Measurements from ENCODE around the gene DCST2.

The DCST2 gene

GRCh38 chr1:155043301-155043702 is 9.7 kb upstream of the DCST2 start:
- Histone ChIP-seq H3K4me1 (ENCODE audit: control insufficient read depth, low read depth, low read length) (peaks cover 7% of the 10 kb centered on the region), H3K36me3 (ENCODE audit: control insufficient read depth, low read depth, low read length) (no peaks in the 10 kb centered on the region)

GRCh38 chr1:155042789-155043188 is 9.2 kb upstream of the DCST2 start:
- Histone ChIP-seq H3K4me1 (ENCODE audit: control insufficient read depth, low read depth, low read length) (peaks cover 7% of the 10 kb centered on the region), H3K9me3 (ENCODE audit: control insufficient read depth, low read depth, low read length) (no peaks in the 10 kb centered on the region), H3K9ac (ENCODE audit: low read length) (no peak overlapping the region), H3K4me3 (ENCODE audit: low read length) (no peak overlapping the region), H3K27me3 (ENCODE audit: control insufficient read depth, insufficient read depth, low read length) (no peaks in the 10 kb centered on the region), H3K27ac (ENCODE audit: low read length) (no peak overlapping the region), H3K36me3 (ENCODE audit: control insufficient read depth, low read depth, low read length) (no peaks in the 10 kb centered on the region)

More at GRCh38 chr1:155043301-155043702, 9.7 kb upstream of the DCST2 start:
- H3K9ac ChIP-seq (ENCODE audit: low read length), result no peak overlapping the region
- no peaks in the 10 kb centered on the region for H3K9me3 ChIP-seq (ENCODE audit: control insufficient read depth, low read depth, low read length)
- no peaks in the 10 kb centered on the region for H3K27me3 ChIP-seq (ENCODE audit: control insufficient read depth, insufficient read depth, low read length)
- H3K27ac ChIP-seq (ENCODE audit: low read length), result no peak overlapping the region
- H3K4me3 ChIP-seq (ENCODE audit: low read length), result no peak overlapping the region

GRCh38 chr1:155040358-155041093 is 6.9 kb upstream of the DCST2 start:
- H3K4me1 ChIP-seq (ENCODE audit: control insufficient read depth, low read depth, low read length), result peaks cover 7% of the 10 kb centered on the region

GRCh38 chr1:155039308-155039669 is 5.7 kb upstream of the DCST2 start:
- Histone ChIP-seq H3K9ac (ENCODE audit: low read length) (no peak overlapping the region), H3K4me1 (ENCODE audit: control insufficient read depth, low read depth, low read length) (no peaks in the 10 kb centered on the region), H3K36me3 (ENCODE audit: control insufficient read depth, low read depth, low read length) (no peaks in the 10 kb centered on the region), H3K27ac (ENCODE audit: low read length) (no peak overlapping the region), H3K9me3 (ENCODE audit: control insufficient read depth, low read depth, low read length) (no peaks in the 10 kb centered on the region), H3K4me3 (ENCODE audit: low read length) (no peak overlapping the region), H3K27me3 (ENCODE audit: control insufficient read depth, insufficient read depth, low read length) (no peaks in the 10 kb centered on the region)

More at GRCh38 chr1:155040358-155041093, 6.9 kb upstream of the DCST2 start:
- Histone ChIP-seq H3K9ac (ENCODE audit: low read length) (no peak overlapping the region), H3K9me3 (ENCODE audit: control insufficient read depth, low read depth, low read length) (no peaks in the 10 kb centered on the region), H3K36me3 (ENCODE audit: control insufficient read depth, low read depth, low read length) (no peaks in the 10 kb centered on the region), H3K27me3 (ENCODE audit: control insufficient read depth, insufficient read depth, low read length) (no peaks in the 10 kb centered on the region), H3K27ac (ENCODE audit: low read length) (no peak overlapping the region), H3K4me3 (ENCODE audit: low read length) (no peak overlapping the region)

- Histone ChIP-seq H3K27me3 (ENCODE audit: control insufficient read depth, insufficient read depth, low read length) (no peaks in the 10 kb centered on the region), H3K9me3 (ENCODE audit: control insufficient read depth, low read depth, low read length) (no peaks in the 10 kb centered on the region), H3K36me3 (ENCODE audit: control insufficient read depth, low read depth, low read length) (no peaks in the 10 kb centered on the region), H3K4me3 (ENCODE audit: low read length) (no peak overlapping the region), H3K9ac (ENCODE audit: low read length) (no peak overlapping the region), H3K27ac (ENCODE audit: low read length) (no peak overlapping the region), H3K4me1 (ENCODE audit: control insufficient read depth, low read depth, low read length) (no peaks in the 10 kb centered on the region)
These were observed 5.2 kb upstream of the DCST2 start for GRCh38 chr1:155038602-155039307.

- Histone ChIP-seq H3K9me3 (ENCODE audit: control insufficient read depth, low read depth, low read length) (no peaks in the 10 kb centered on the region), H3K4me3 (ENCODE audit: low read length) (no peak overlapping the region), H3K27me3 (ENCODE audit: control insufficient read depth, insufficient read depth, low read length) (no peaks in the 10 kb centered on the region), H3K36me3 (ENCODE audit: control insufficient read depth, low read depth, low read length) (no peaks in the 10 kb centered on the region), H3K27ac (ENCODE audit: low read length) (no peak overlapping the region), H3K4me1 (ENCODE audit: control insufficient read depth, low read depth, low read length) (no peaks in the 10 kb centered on the region), H3K9ac (ENCODE audit: low read length) (no peak overlapping the region)
These were observed 4.4 kb upstream of the DCST2 start for GRCh38 chr1:155037851-155038441.

GRCh38 chr1:155037043-155037442 is 3.5 kb upstream of the DCST2 start:
- no peaks in the 10 kb centered on the region for H3K36me3 ChIP-seq (ENCODE audit: control insufficient read depth, low read depth, low read length)
- no peak overlapping the region for H3K27ac ChIP-seq (ENCODE audit: low read length)
- no peak overlapping the region for H3K4me3 ChIP-seq (ENCODE audit: low read length)
- no peaks in the 10 kb centered on the region for H3K4me1 ChIP-seq (ENCODE audit: control insufficient read depth, low read depth, low read length)
- H3K9ac ChIP-seq (ENCODE audit: low read length), result no peak overlapping the region
- H3K27me3 ChIP-seq (ENCODE audit: control insufficient read depth, insufficient read depth, low read length), result no peaks in the 10 kb centered on the region
- no peaks in the 10 kb centered on the region for H3K9me3 ChIP-seq (ENCODE audit: control insufficient read depth, low read depth, low read length)

GRCh38 chr1:155035936-155036335 is 2.4 kb upstream of the DCST2 start:
- H3K4me1 ChIP-seq (ENCODE audit: control insufficient read depth, low read depth, low read length), result no peaks in the 10 kb centered on the region
- no peaks in the 10 kb centered on the region for H3K36me3 ChIP-seq (ENCODE audit: control insufficient read depth, low read depth, low read length)
- no peak overlapping the region for H3K4me3 ChIP-seq (ENCODE audit: low read length)
- no peak overlapping the region for H3K9ac ChIP-seq (ENCODE audit: low read length)
- H3K27ac ChIP-seq (ENCODE audit: low read length), result no peak overlapping the region
- no peaks in the 10 kb centered on the region for H3K27me3 ChIP-seq (ENCODE audit: control insufficient read depth, insufficient read depth, low read length)
- H3K9me3 ChIP-seq (ENCODE audit: control insufficient read depth, low read depth, low read length), result no peaks in the 10 kb centered on the region

- H3K9me3 ChIP-seq (ENCODE audit: control insufficient read depth, low read depth, low read length), result no peaks in the 10 kb centered on the region
- H3K4me1 ChIP-seq (ENCODE audit: control insufficient read depth, low read depth, low read length), result no peaks in the 10 kb centered on the region
- no peaks in the 10 kb centered on the region for H3K36me3 ChIP-seq (ENCODE audit: control insufficient read depth, low read depth, low read length)
- no peak overlapping the region for H3K9ac ChIP-seq (ENCODE audit: low read length)
- H3K4me3 ChIP-seq (ENCODE audit: low read length), result no peak overlapping the region
- no peaks in the 10 kb centered on the region for H3K27me3 ChIP-seq (ENCODE audit: control insufficient read depth, insufficient read depth, low read length)
- no peak overlapping the region for H3K27ac ChIP-seq (ENCODE audit: low read length)
These were observed 982 bp upstream of the DCST2 start for GRCh38 chr1:155034318-155035208.

GRCh38 chr1:155032886-155033285 is 695 bp downstream of the DCST2 start:
- H3K4me1 ChIP-seq (ENCODE audit: control insufficient read depth, low read depth, low read length), result no peaks in the 10 kb centered on the region
- no peaks in the 10 kb centered on the region for H3K36me3 ChIP-seq (ENCODE audit: control insufficient read depth, low read depth, low read length)
- H3K27ac ChIP-seq (ENCODE audit: low read length), result no peak overlapping the region
- H3K9me3 ChIP-seq (ENCODE audit: control insufficient read depth, low read depth, low read length), result no peaks in the 10 kb centered on the region
- H3K27me3 ChIP-seq (ENCODE audit: control insufficient read depth, insufficient read depth, low read length), result no peaks in the 10 kb centered on the region
- no peak overlapping the region for H3K4me3 ChIP-seq (ENCODE audit: low read length)
- H3K9ac ChIP-seq (ENCODE audit: low read length), result no peak overlapping the region

- H3K27ac ChIP-seq (ENCODE audit: low read length), result no peak overlapping the region
- no peak overlapping the region for H3K9ac ChIP-seq (ENCODE audit: low read length)
- no peaks in the 10 kb centered on the region for H3K27me3 ChIP-seq (ENCODE audit: control insufficient read depth, insufficient read depth, low read length)
- no peaks in the 10 kb centered on the region for H3K4me1 ChIP-seq (ENCODE audit: control insufficient read depth, low read depth, low read length)
- no peak overlapping the region for H3K4me3 ChIP-seq (ENCODE audit: low read length)
- no peaks in the 10 kb centered on the region for H3K9me3 ChIP-seq (ENCODE audit: control insufficient read depth, low read depth, low read length)
- H3K36me3 ChIP-seq (ENCODE audit: control insufficient read depth, low read depth, low read length), result no peaks in the 10 kb centered on the region
These were observed 2.7 kb downstream of the DCST2 start for GRCh38 chr1:155030899-155031298.

Measured in iPS-18a (cell line).